GM12872 (cell line): ENCODE results near the gene LRRN4.

Experiments
- CTCF ChIP-seq: IDR thresholded peaks from 3 replicates; pipeline ENCODE4 v1.5.1; 2011; ENCODE audit warnings: low read depth, mild to moderate bottlenecking, low read length, moderate library complexity; ENCODE audit not compliant: insufficient read depth

LRRN4 gene

GRCh38 chr20:6051505-6051904, 2.4 kb downstream of the LRRN4 start:
- no peak for TF ChIP-seq CTCF

- TF ChIP-seq CTCF: no peak
Measured at GRCh38 chr20:6048391-6048790, 5.5 kb downstream of the LRRN4 start.

- TF ChIP-seq CTCF: no peak
Measured at GRCh38 chr20:6046432-6046831, 7.4 kb downstream of the LRRN4 start.

- no peak for TF ChIP-seq CTCF
Measured at GRCh38 chr20:6045566-6045965, 8.3 kb downstream of the LRRN4 start.

GRCh38 chr20:6044115-6044514, 9.7 kb downstream of the LRRN4 start:
- TF ChIP-seq CTCF: no peak

GRCh38 chr20:6041808-6042265, 12.0 kb downstream of the LRRN4 start:
- TF ChIP-seq CTCF: no peak

- TF ChIP-seq CTCF: no peak
Measured at GRCh38 chr20:6040958-6041807, 12.7 kb downstream of the LRRN4 start.
